ENCODE measurements around the gene ZDHHC1. TPM values are rescaled to one million over a fixed set of nuclear protein-coding genes. Genes with fewer than 3 reads are reported as not detected.

The ZDHHC1 gene
- total and polyA plus RNA-seq, 2 of the 13 experiments (the other 11 are each of a cell fraction or from before 2014, with no cell fraction given): 0.51 to 1.1 TPM

- H2AFZ ChIP-seq (ENCODE audit: low read length): no peak overlapping the region
- in situ Hi-C loops (cut with HindIII; ENCODE audit: extremely low pct_ligation_motif_present, low pct_unique_long_range_greater_than_20kb) (no loop called here), intact Hi-C loops (cut with micrococcal nuclease; ENCODE audit: unreplicated experiment) (loop anchor here (1.0 to 5.0 kb wide), 3 partner anchors 18 to 54 kb away; partner anchors contain the start of genes AGRP and ATP6V0D1)
- H3K4me3 ChIP-seq (replicated peaks in 1 of 3; ENCODE audit: insufficient read depth in 1 of 3, low read depth in 2 of 3, low read length in 3 of 3): peak overlapping the region in 1 of 3 experiments; percentile 22; a peak in 1 of 6 replicates
- no peaks in the 10 kb centered on the region for H4K20me1 ChIP-seq (ENCODE audit: insufficient read depth, low read length)
- H3K27ac ChIP-seq (ENCODE audit: extremely low read length, insufficient read depth, low read length): peak overlapping the region; percentile 32
- peak overlapping the region; percentile 88 for H3K4me2 ChIP-seq (ENCODE audit: low read depth, low read length)
- H3K79me2 ChIP-seq (ENCODE audit: insufficient read depth, low read length): no peaks in the 10 kb centered on the region
- BruUV-seq (replicated peaks): no TSS peak
- WGBS (ENCODE audit: low lambda C conversion rate): 25% methylated on average over 4 of the region's 11 CpGs
- CTCF ChIA-PET (ENCODE audit: low intra/inter-chr PET ratio, low total read pairs): interaction anchor here (1.0 to 6.5 kb wide), 5 partner anchors 19 to 149 kb away, joined by 3 to 98 read pairs (median 6); partner anchors contain the start of gene PLEKHG4
- H3K36me3 ChIP-seq (replicated peaks in 1 of 2; ENCODE audit: control insufficient read depth in 1 of 2, insufficient read depth in 2 of 2, low read length in 2 of 2): no peaks in the 10 kb centered on the region
- POLR2A ChIA-PET: interaction anchor here (1.2 to 3.1 kb wide), 7 partner anchors 10 to 168 kb away, joined by 3 to 39 read pairs (median 7); partner anchors contain the start of gene ATP6V0D1
- H3K4me1 ChIP-seq (ENCODE audit: insufficient read depth, low read length): peaks cover 52% of the 10 kb centered on the region
- peak; percentile 74 for ATAC-seq
- peak; percentile 77 for FAIRE-seq
- peaks cover 4 to 32% of the 10 kb centered on the region in 2 experiments; a peak in 4 of 5 replicates for H3K27me3 ChIP-seq (ENCODE audit: control insufficient read depth in 1 of 2, insufficient read depth in 2 of 2, low read length in 2 of 2)
- H3K9ac ChIP-seq (ENCODE audit: insufficient read depth, low read depth, low read length): peak overlapping the region; percentile 76
- DNase-seq (ENCODE audit: low spot score): peak; percentile 81
- no peaks in the 10 kb centered on the region for H3K9me3 ChIP-seq (ENCODE audit: low read length)
- TF ChIP-seq ELF3 (CRISPR knock-in tag; IDR thresholded peaks at IDR 0.05) (peak; percentile 56; the same call in 1 of the 2 replicates), NFKBIZ (CRISPR knock-in tag; IDR thresholded peaks at IDR 0.05) (no peak), ZKSCAN8 (CRISPR knock-in tag; IDR thresholded peaks at IDR 0.05; ENCODE audit: borderline replicate concordance) (peak; percentile 68), IKZF5 (CRISPR knock-in tag; IDR thresholded peaks at IDR 0.05) (peak; percentile 55; the same call in 1 of the 2 replicates), MLX (CRISPR knock-in tag; IDR thresholded peaks at IDR 0.05) (0 out of 2 replicates have a peak, but pooled peaks have one; percentile 14), DRAP1 (CRISPR knock-in tag; IDR thresholded peaks at IDR 0.05) (peak; percentile 45; the same call in 1 of the 2 replicates), ZNF839 (CRISPR knock-in tag; IDR thresholded peaks at IDR 0.05; ENCODE audit: borderline replicate concordance) (no peak), HNRNPL (IDR thresholded peaks at IDR 0.05; ENCODE audit: low read depth, low read length) (peak; percentile 75; the same call in 1 of the 2 replicates), NONO (IDR thresholded peaks at IDR 0.05) (no peak), NONO (CRISPR knock-in tag; conservative IDR thresholded peaks at IDR 0.05) (peak; percentile 75), ZNF570 (CRISPR knock-in tag; IDR thresholded peaks at IDR 0.05; ENCODE audit: borderline replicate concordance) (no peak), RAD21 (CRISPR knock-in tag; IDR thresholded peaks at IDR 0.05) (peak; percentile 99), NCOA5 (CRISPR knock-in tag; IDR thresholded peaks at IDR 0.05) (no peak), CBX5 (CRISPR knock-in tag; IDR thresholded peaks at IDR 0.05; ENCODE audit: borderline replicate concordance) (no peak), CTCF (CRISPR knock-in tag; IDR thresholded peaks at IDR 0.05) (peak; percentile 99)
- TF ChIP-seq, protein P1, sequence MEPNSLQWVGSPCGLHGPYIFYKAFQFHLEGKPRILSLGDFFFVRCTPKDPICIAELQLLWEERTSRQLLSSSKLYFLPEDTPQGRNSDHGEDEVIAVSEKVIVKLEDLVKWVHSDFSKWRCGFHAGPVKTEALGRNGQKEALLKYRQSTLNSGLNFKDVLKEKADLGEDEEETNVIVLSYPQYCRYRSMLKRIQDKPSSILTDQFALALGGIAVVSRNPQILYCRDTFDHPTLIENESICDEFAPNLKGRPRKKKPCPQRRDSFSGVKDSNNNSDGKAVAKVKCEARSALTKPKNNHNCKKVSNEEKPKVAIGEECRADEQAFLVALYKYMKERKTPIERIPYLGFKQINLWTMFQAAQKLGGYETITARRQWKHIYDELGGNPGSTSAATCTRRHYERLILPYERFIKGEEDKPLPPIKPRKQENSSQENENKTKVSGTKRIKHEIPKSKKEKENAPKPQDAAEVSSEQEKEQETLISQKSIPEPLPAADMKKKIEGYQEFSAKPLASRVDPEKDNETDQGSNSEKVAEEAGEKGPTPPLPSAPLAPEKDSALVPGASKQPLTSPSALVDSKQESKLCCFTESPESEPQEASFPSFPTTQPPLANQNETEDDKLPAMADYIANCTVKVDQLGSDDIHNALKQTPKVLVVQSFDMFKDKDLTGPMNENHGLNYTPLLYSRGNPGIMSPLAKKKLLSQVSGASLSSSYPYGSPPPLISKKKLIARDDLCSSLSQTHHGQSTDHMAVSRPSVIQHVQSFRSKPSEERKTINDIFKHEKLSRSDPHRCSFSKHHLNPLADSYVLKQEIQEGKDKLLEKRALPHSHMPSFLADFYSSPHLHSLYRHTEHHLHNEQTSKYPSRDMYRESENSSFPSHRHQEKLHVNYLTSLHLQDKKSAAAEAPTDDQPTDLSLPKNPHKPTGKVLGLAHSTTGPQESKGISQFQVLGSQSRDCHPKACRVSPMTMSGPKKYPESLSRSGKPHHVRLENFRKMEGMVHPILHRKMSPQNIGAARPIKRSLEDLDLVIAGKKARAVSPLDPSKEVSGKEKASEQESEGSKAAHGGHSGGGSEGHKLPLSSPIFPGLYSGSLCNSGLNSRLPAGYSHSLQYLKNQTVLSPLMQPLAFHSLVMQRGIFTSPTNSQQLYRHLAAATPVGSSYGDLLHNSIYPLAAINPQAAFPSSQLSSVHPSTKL (CRISPR knock-in tag; IDR thresholded peaks at IDR 0.05): 0 out of 2 replicates have a peak, but pooled peaks have one; percentile 46
These were observed 12.0 kb upstream of the ZDHHC1 start for GRCh38 chr16:67428146-67428731.

Data from HepG2 (cell line).